PC-3 (cell line): ENCODE data around the gene CHD6.

Experiments used
- EZH2 ChIP-seq: fragments of 300-600 bp; sonication (generic); IDR thresholded peaks from one replicate; pipeline ENCODE4 v1.6.1; 2017; ENCODE audit warnings: antibody characterized with exemption, mild to moderate bottlenecking, low read length; ENCODE audit not compliant: unreplicated experiment
- TF ChIP-seq, protein P1 (sequence below): fragments of 300-600 bp; sonication (generic); conservative IDR thresholded peaks from 2 replicates; pipeline ENCODE4 v1.5.1; 2017; ENCODE audit warnings: antibody characterized with exemption, low read depth, mild to moderate bottlenecking, low read length

DNA sequence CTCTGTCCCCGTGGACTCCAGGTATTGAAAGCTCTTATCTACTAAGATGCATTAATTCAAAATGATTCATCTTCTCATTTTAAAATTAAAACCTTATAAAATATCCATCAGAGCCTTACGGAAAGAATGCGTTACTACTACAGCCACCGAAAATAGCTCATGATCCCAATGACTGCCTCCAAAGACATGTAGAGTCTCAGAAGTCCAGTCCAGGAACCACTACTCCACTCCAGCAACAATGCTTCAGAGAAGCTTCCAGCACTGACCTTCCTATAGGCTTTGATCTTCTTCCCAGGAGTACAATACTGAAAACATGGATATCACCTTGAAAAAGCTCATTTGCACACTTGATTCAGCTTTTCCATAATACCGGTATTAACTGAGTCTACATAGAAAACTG lies 94.3 kb downstream of the CHD6 start:
- TF ChIP-seq, protein P1, sequence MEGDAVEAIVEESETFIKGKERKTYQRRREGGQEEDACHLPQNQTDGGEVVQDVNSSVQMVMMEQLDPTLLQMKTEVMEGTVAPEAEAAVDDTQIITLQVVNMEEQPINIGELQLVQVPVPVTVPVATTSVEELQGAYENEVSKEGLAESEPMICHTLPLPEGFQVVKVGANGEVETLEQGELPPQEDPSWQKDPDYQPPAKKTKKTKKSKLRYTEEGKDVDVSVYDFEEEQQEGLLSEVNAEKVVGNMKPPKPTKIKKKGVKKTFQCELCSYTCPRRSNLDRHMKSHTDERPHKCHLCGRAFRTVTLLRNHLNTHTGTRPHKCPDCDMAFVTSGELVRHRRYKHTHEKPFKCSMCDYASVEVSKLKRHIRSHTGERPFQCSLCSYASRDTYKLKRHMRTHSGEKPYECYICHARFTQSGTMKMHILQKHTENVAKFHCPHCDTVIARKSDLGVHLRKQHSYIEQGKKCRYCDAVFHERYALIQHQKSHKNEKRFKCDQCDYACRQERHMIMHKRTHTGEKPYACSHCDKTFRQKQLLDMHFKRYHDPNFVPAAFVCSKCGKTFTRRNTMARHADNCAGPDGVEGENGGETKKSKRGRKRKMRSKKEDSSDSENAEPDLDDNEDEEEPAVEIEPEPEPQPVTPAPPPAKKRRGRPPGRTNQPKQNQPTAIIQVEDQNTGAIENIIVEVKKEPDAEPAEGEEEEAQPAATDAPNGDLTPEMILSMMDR = no peak
- no peak for TF ChIP-seq EZH2
